K562 (cell line): ENCODE data around the gene ZDHHC6. TPM values are rescaled to one million over a fixed set of nuclear protein-coding genes. Genes with fewer than 3 reads are reported as not detected.
A peak's percentile ranks its signal among the peaks of the same experiment; 100 is the strongest.

Source experiments
- ATAC-seq: fragments of 200-7000 bp; cut with Tn5 transposase; 3 replicates; pipeline ENCODE4 v1.9.1; 2020; ENCODE audit warnings: moderate library complexity
- BruUV-seq: library from RNA; stranded (reverse); fragments of 400-500 nt; replicated peaks from 2 replicates; lab custom pipeline; 2021; lab: Mats Ljungman, UMichigan
- CTCF ChIA-PET: fragments of 300-600 bp; formaldehyde crosslinking; extraction: SDS; loops from one replicate; lab custom pipeline; 2021; ENCODE audit warnings: low intra/inter-chr PET ratio; lab: Yijun Ruan, JAX
- POLR2A ChIA-PET: fragments of 300-600, 350-650 bp; sonication (Branson Sonifier 250); formaldehyde crosslinking; extraction: SDS; loops from one replicate; lab custom pipeline; 2021; ENCODE audit warnings: antibody characterized with exemption, inconsistent platforms; lab: Yijun Ruan, JAX
- DNase-seq, 4 experiments: peaks; one replicate each; pipeline versions ENCODE4 v3.0.0 to v3.0.0-alpha.2; 2011 to 2018; ENCODE audit warnings: low spot score in 3 of 4, mixed read lengths in 3 of 4; ENCODE audit errors: extremely low read depth in 1 of 4
- FAIRE-seq: peaks from 2 replicates; lab custom pipeline; 2011; peaks lifted over from hg19 to GRCh38; lab: Jason Lieb, UNC
- H2AFZ ChIP-seq: 2 replicates; pipeline ENCODE4 v1.6.0; 2011; ENCODE audit warnings: low read depth, low read length, control low read depth, inconsistent platforms
- H3K27ac ChIP-seq: fragments of 200-600 bp; 3 replicates; pipeline ENCODE4 v1.8.0; 2011; ENCODE audit warnings: low read depth, mild to moderate bottlenecking, control low read depth, inconsistent platforms, low read length, moderate library complexity, mixed read lengths; ENCODE audit errors: extremely low read depth
- H3K27me3 ChIP-seq, 2 experiments: fragments of 300-600 bp in 1 of 2; 2 replicates in 1 of 2; 3 replicates in 1 of 2; pipeline versions ENCODE4 v1.6.0 to v1.8.0; 2011; ENCODE audit warnings: inconsistent platforms in 2 of 2, low read length in 2 of 2, mild to moderate bottlenecking in 1 of 2, mixed read lengths in 1 of 2, moderate library complexity in 1 of 2; ENCODE audit not compliant: control insufficient read depth in 2 of 2, insufficient read depth in 2 of 2
- H3K36me3 ChIP-seq: fragments of 300-600 bp; 3 replicates; pipeline ENCODE4 v1.8.0; 2011; ENCODE audit warnings: mild to moderate bottlenecking, low read length, inconsistent platforms; ENCODE audit not compliant: control insufficient read depth, insufficient read depth
- H3K4me1 ChIP-seq, 2 experiments: fragments of 200-600 bp in 1 of 2; replicated peaks in 1 of 2; 2 replicates in 1 of 2; 3 replicates in 1 of 2; pipeline versions ENCODE4 v1.5.1 to v1.8.0; 2011; ENCODE audit warnings: inconsistent platforms in 2 of 2, low read length in 2 of 2, mild to moderate bottlenecking in 1 of 2, mixed read lengths in 1 of 2, moderate library complexity in 1 of 2; ENCODE audit not compliant: control insufficient read depth in 2 of 2, insufficient read depth in 2 of 2
- H3K4me2 ChIP-seq: 2 replicates; pipeline ENCODE4 v1.6.1; 2011; ENCODE audit warnings: low read length, control low read depth, inconsistent platforms, mixed read lengths; ENCODE audit not compliant: insufficient read depth
- H3K4me3 ChIP-seq: fragments of 200-600 bp; sonication (generic), shearing (Covaris generic); 2 replicates; pipeline ENCODE4 v1.5.1; 2016; ENCODE audit warnings: control low read depth, inconsistent platforms
- H3K79me2 ChIP-seq: fragments of 200-600 bp; 3 replicates; pipeline ENCODE4 v1.8.0; 2011; ENCODE audit warnings: low read length, inconsistent platforms; ENCODE audit not compliant: control insufficient read depth, insufficient read depth
- H3K9ac ChIP-seq, 2 experiments: 2 replicates each; pipeline versions ENCODE4 v1.6.0 to v1.6.1; 2011; ENCODE audit warnings: low read depth in 2 of 2, low read length in 2 of 2, control low read depth in 1 of 2, inconsistent platforms in 1 of 2, mild to moderate bottlenecking in 1 of 2, mixed read lengths in 1 of 2; ENCODE audit not compliant: insufficient read depth in 1 of 2
- H3K9me1 ChIP-seq: one replicate; pipeline ENCODE4 v1.6.0; 2011; ENCODE audit warnings: inconsistent platforms, mild to moderate bottlenecking, low read length, moderate library complexity; ENCODE audit not compliant: control insufficient read depth, insufficient read depth
- H3K9me3 ChIP-seq: replicated peaks from 2 replicates; pipeline ENCODE4 v1.5.1; 2011; ENCODE audit warnings: low read depth, low read length, inconsistent platforms; ENCODE audit not compliant: control insufficient read depth, insufficient read depth
- H4K20me1 ChIP-seq: replicated peaks from 2 replicates; pipeline ENCODE4 v1.6.1; 2011; ENCODE audit warnings: low read length, inconsistent platforms, mixed read lengths; ENCODE audit not compliant: control insufficient read depth, insufficient read depth
- C11orf30 ChIP-seq: fragments of 450-650 bp; IDR thresholded peaks from 2 replicates; pipeline ENCODE4 v1.6.1; 2016; ENCODE audit warnings: low read depth, mild to moderate bottlenecking
- CREB5 ChIP-seq: fragments of 250-450 bp; sonication (Bioruptor Pico); IDR thresholded peaks from 2 replicates; pipeline ENCODE4 v1.5.0; 2020; ENCODE audit warnings: mild to moderate bottlenecking
- EP400 ChIP-seq: fragments of 450-650 bp; IDR thresholded peaks from 2 replicates; pipeline ENCODE4 v1.6.1; 2017; ENCODE audit warnings: antibody characterized with exemption, mild to moderate bottlenecking, moderate library complexity
- HOXB6 ChIP-seq: fragments of 250-450 bp; sonication (Bioruptor Pico); IDR thresholded peaks from 2 replicates; pipeline ENCODE4 v1.5.1; 2022; ENCODE audit warnings: mild to moderate bottlenecking, borderline replicate concordance
- MAFG ChIP-seq: fragments of 450-650 bp; conservative IDR thresholded peaks from 2 replicates; pipeline ENCODE4 v1.6.1; 2016; ENCODE audit warnings: missing genetic modification characterization, missing compliant biosample characterization
- NCOA2 ChIP-seq, 2 experiments: fragments of 450-650 bp; IDR thresholded peaks; 2 replicates each; pipeline ENCODE4 v1.6.1; 2018; ENCODE audit warnings: mild to moderate bottlenecking in 2 of 2, moderate library complexity in 1 of 2; ENCODE audit not compliant: partially characterized antibody in 2 of 2
- NFE2 ChIP-seq: IDR thresholded peaks from 2 replicates; pipeline ENCODE4 v1.6.1; 2014; ENCODE audit warnings: antibody characterized with exemption, low read depth
- NR2C1 ChIP-seq, 2 experiments: fragments of 450-650 bp; IDR thresholded peaks; 2 replicates each; pipeline ENCODE4 v1.6.1; 2017; ENCODE audit warnings: mild to moderate bottlenecking in 2 of 2, antibody characterized with exemption in 1 of 2, inconsistent platforms in 1 of 2, missing compliant biosample characterization in 1 of 2, missing genetic modification characterization in 1 of 2
- RCOR1 ChIP-seq, 2 experiments: IDR thresholded peaks; 2 replicates each; pipeline ENCODE4 v1.6.1; 2012; ENCODE audit warnings: low read depth in 2 of 2, low read length in 2 of 2, borderline replicate concordance in 1 of 2, improper control_type of control experiment in 1 of 2
- ZBTB34 ChIP-seq: fragments of 250-450 bp; sonication (Bioruptor Pico); IDR thresholded peaks from 2 replicates; pipeline ENCODE4 v1.8.0; 2021; ENCODE audit warnings: mild to moderate bottlenecking, moderate library complexity
- ZC3H8 ChIP-seq: fragments of 450-650 bp; IDR thresholded peaks from 2 replicates; pipeline ENCODE4 v1.6.1; 2017
- WGBS: fragments of 100-300 bp; shearing (Covaris generic); methylation state at CpG from one replicate; pipeline ENCODE4 v1.1.6; 2016; ENCODE audit warnings: low coverage, mixed read lengths; ENCODE audit not compliant: insufficient coverage; ENCODE audit errors: missing lambda C conversion rate; 5-methylcytosine and 5-hydroxymethylcytosine counted together
- in situ Hi-C: fragments of 300-500 bp; cut with MboI; formaldehyde crosslinking; loops from 4 replicates; pipeline ENCODE4 v1.15.0; 2018; ENCODE audit warnings: inconsistent platforms, mixed read lengths
- intact Hi-C: fragments of 100-400 bp; cut with micrococcal nuclease; formaldehyde crosslinking; loops from 2 replicates; pipeline ENCODE4 v1.14.2; 2022
- polyA plus RNA-seq, 8 experiments: library from polyadenylated mRNA; depleted of rRNA in 4 of 8; stranded (reverse) in 5 of 8; unstranded in 3 of 8; fragments of >200 nt; fragmentation: Nextera tagmentation in 2 of 8; fragmentation: Illumina TruSeq in 1 of 8; extraction: Ambion mirVana in 2 of 8; extraction: Trizol in 1 of 8; gene quantifications; 2 replicates each; pipeline versions ENCODE4 v1.2.1 to v1.2.3, GENCODE V29; 2011 to 2014; ENCODE audit warnings: inconsistent platforms in 1 of 8, missing spikeins in 1 of 8
- total RNA-seq, 7 experiments: library from RNA; depleted of rRNA in 6 of 7; stranded (reverse); fragments of >200 nt in 6 of 7; fragmentation: Illumina TruSeq in 2 of 7; extraction: Trizol in 2 of 7; gene quantifications; 2 replicates each; pipeline versions ENCODE4 v1.2.1 to v1.2.3, GENCODE V29; 2011 to 2021; ENCODE audit warnings: low replicate concordance in 1 of 7
- TF ChIP-seq, protein P1 (sequence below): fragments of 450-650 bp; IDR thresholded peaks from 2 replicates; pipeline ENCODE4 v1.6.1; 2016; ENCODE audit warnings: borderline replicate concordance

The ZDHHC6 gene
- total and polyA plus RNA-seq, 9 of the 15 experiments (the other 6 are each of a cell fraction or from before 2014, with no cell fraction given): 13.6 to 30.5 (median 21.5) TPM

- intact Hi-C loops: no loop called here
Measured at GRCh38 chr10:112491144-112491543, 44.4 kb upstream of the ZDHHC6 start.

GRCh38 chr10:112490545-112490944 lies 43.8 kb upstream of the ZDHHC6 start:
- H2AFZ ChIP-seq: no peak overlapping the region
- DNase-seq (no peak), ATAC-seq (no peak), FAIRE-seq (no peak)
- no peaks in the 10 kb centered on the region for H3K4me1 ChIP-seq
- 24% methylated on average over 2 of the region's 2 CpGs for WGBS
- CTCF ChIA-PET: no interaction called here
- H3K27me3 ChIP-seq: no peaks in the 10 kb centered on the region
- no peak overlapping the region for H3K9ac ChIP-seq
- no peaks in the 10 kb centered on the region for H3K9me3 ChIP-seq
- H3K79me2 ChIP-seq: no peaks in the 10 kb centered on the region
- in situ Hi-C loops: no loop called here
- H3K4me3 ChIP-seq: no peak overlapping the region
- intact Hi-C loops: no loop called here
- no peaks in the 10 kb centered on the region for H3K36me3 ChIP-seq
- no peak overlapping the region for H3K4me2 ChIP-seq
- H3K27ac ChIP-seq: no peak overlapping the region
- POLR2A ChIA-PET: no interaction called here
- BruUV-seq: no TSS peak
- H3K9me1 ChIP-seq: no peaks in the 10 kb centered on the region
- H4K20me1 ChIP-seq: no peaks in the 10 kb centered on the region
- TF ChIP-seq RCOR1 (IDR thresholded peaks at IDR 0.05; ENCODE audit: borderline replicate concordance in 1 of 2, low read depth in 2 of 2, low read length in 2 of 2) (no peak), NCOA2 (IDR thresholded peaks at IDR 0.05; ENCODE audit: partially characterized antibody in 2 of 2) (no peak), HOXB6 (no peak), EP400 (no peak), ZBTB34 (CRISPR knock-in tag) (no peak), NR2C1 (IDR thresholded peaks at IDR 0.05) (no peak), NR2C1 (tag; IDR thresholded peaks at IDR 0.05) (no peak), ZC3H8 (no peak)
- TF ChIP-seq, protein P1, sequence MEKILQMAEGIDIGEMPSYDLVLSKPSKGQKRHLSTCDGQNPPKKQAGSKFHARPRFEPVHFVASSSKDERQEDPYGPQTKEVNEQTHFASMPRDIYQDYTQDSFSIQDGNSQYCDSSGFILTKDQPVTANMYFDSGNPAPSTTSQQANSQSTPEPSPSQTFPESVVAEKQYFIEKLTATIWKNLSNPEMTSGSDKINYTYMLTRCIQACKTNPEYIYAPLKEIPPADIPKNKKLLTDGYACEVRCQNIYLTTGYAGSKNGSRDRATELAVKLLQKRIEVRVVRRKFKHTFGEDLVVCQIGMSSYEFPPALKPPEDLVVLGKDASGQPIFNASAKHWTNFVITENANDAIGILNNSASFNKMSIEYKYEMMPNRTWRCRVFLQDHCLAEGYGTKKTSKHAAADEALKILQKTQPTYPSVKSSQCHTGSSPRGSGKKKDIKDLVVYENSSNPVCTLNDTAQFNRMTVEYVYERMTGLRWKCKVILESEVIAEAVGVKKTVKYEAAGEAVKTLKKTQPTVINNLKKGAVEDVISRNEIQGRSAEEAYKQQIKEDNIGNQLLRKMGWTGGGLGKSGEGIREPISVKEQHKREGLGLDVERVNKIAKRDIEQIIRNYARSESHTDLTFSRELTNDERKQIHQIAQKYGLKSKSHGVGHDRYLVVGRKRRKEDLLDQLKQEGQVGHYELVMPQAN: no peak

More at GRCh38 chr10:112491144-112491543, 44.4 kb upstream of the ZDHHC6 start:
- TF ChIP-seq MAFG (tag) (peak; percentile 47; the same call in 1 of the 2 replicates), NFE2 (peak; percentile 70), C11orf30 (peak; percentile 6; the same call in 1 of the 2 replicates), CREB5 (CRISPR knock-in tag) (no peak)
- DNase-seq (no peak), FAIRE-seq (no peak), ATAC-seq (no peak)
- Histone ChIP-seq H4K20me1 (no peaks in the 10 kb centered on the region), H3K9ac (no peak overlapping the region), H3K27me3 (no peaks in the 10 kb centered on the region), H3K4me2 (no peak overlapping the region), H3K4me3 (no peak overlapping the region), H3K4me1 (no peaks in the 10 kb centered on the region), H3K27ac (no peak overlapping the region), H2AFZ (no peak overlapping the region), H3K9me3 (no peaks in the 10 kb centered on the region), H3K9me1 (no peaks in the 10 kb centered on the region), H3K79me2 (no peaks in the 10 kb centered on the region), H3K36me3 (no peaks in the 10 kb centered on the region)
- POLR2A ChIA-PET: no interaction called here
- in situ Hi-C loops: no loop called here
- BruUV-seq: no TSS peak
- CTCF ChIA-PET: no interaction called here
